H1 (cell line): ENCODE measurements around the gene DSCAM. TPM values are rescaled to one million over a fixed set of nuclear protein-coding genes. Genes with fewer than 3 reads are reported as not detected.

Experiments
- CTCF ChIA-PET: fragments of 300-600 bp; sonication (Branson Sonifier 250); formaldehyde crosslinking; loops from one replicate; lab custom pipeline; 2021; ENCODE audit not compliant: partially characterized antibody; lab: Charles Lee
- POLR2A ChIA-PET: fragments of 300-600 bp; sonication (Branson Sonifier 250); formaldehyde crosslinking; loops from one replicate; lab custom pipeline; 2021; ENCODE audit warnings: inconsistent platforms; ENCODE audit not compliant: partially characterized antibody; lab: Charles Lee
- DNase-seq, 2 experiments: peaks; one replicate each; pipeline versions ENCODE4 v3.0.0 to v3.0.0-alpha.2; 2010 to 2022; ENCODE audit warnings: low spot score in 2 of 2, low read depth in 1 of 2, mixed read lengths in 1 of 2
- FAIRE-seq: peaks from 2 replicates; lab custom pipeline; 2011; peaks lifted over from hg19 to GRCh38; lab: Jason Lieb, UNC
- H2AFZ ChIP-seq: 2 replicates; pipeline ENCODE4 v1.8.1; 2012; ENCODE audit warnings: low read length, inconsistent platforms
- H2AK5ac ChIP-seq: 2 replicates; pipeline ENCODE4 v1.6.1; 2013; ENCODE audit warnings: low read depth, low read length
- H2BK120ac ChIP-seq: replicated peaks from 2 replicates; pipeline ENCODE3; 2013; ENCODE audit warnings: low read depth, low read length, inconsistent platforms
- H2BK12ac ChIP-seq: 2 replicates; pipeline ENCODE4 v1.6.1; 2013; ENCODE audit warnings: low read depth, low read length
- H2BK15ac ChIP-seq: 2 replicates; pipeline ENCODE4 v1.6.1; 2013; ENCODE audit warnings: low read length
- H2BK20ac ChIP-seq: 2 replicates; pipeline ENCODE4 v1.6.1; 2013; ENCODE audit warnings: low read length
- H2BK5ac ChIP-seq: 2 replicates; pipeline ENCODE4 v1.6.1; 2013; ENCODE audit warnings: low read depth, low read length
- H3K14ac ChIP-seq: 2 replicates; pipeline ENCODE4 v1.6.1; 2013; ENCODE audit warnings: inconsistent platforms; ENCODE audit not compliant: insufficient read length
- H3K18ac ChIP-seq: 2 replicates; pipeline ENCODE4 v1.6.1; 2013; ENCODE audit warnings: low read length; ENCODE audit errors: extremely low read depth
- H3K23ac ChIP-seq: 2 replicates; pipeline ENCODE4 v1.6.1; 2013; ENCODE audit warnings: inconsistent platforms; ENCODE audit not compliant: insufficient read length
- H3K23me2 ChIP-seq: 2 replicates; pipeline ENCODE4 v1.6.1; 2013; ENCODE audit warnings: low read depth, low read length
- H3K27ac ChIP-seq: 2 replicates; pipeline ENCODE4 v1.6.1; 2011; ENCODE audit warnings: low read depth, low read length, inconsistent platforms
- H3K27me3 ChIP-seq, 4 experiments: replicated peaks in 1 of 4; 1 replicate in 1 of 4; 2 replicates in 3 of 4; pipeline versions ENCODE4 v1.6.1 to v1.8.1; 2011 to 2013; ENCODE audit warnings: low read length in 3 of 4, mild to moderate bottlenecking in 3 of 4, inconsistent platforms in 2 of 4, mixed read lengths in 2 of 4, moderate library complexity in 1 of 4; ENCODE audit not compliant: control insufficient read depth in 3 of 4, insufficient read depth in 3 of 4; ENCODE audit errors: extremely low read depth in 1 of 4
- H3K36me3 ChIP-seq, 4 experiments: 2 replicates each; pipeline versions ENCODE4 v1.6.1 to v1.8.1; 2011 to 2013; ENCODE audit warnings: mild to moderate bottlenecking in 4 of 4, low read length in 3 of 4, moderate library complexity in 2 of 4, control low read depth in 1 of 4, inconsistent platforms in 1 of 4; ENCODE audit not compliant: insufficient read depth in 4 of 4, control insufficient read depth in 2 of 4
- H3K4ac ChIP-seq: replicated peaks from 2 replicates; pipeline ENCODE3; 2013; ENCODE audit warnings: low read length, low read depth, mixed read lengths, inconsistent platforms; ENCODE audit not compliant: insufficient read length
- H3K4me1 ChIP-seq, 4 experiments: replicated peaks in 1 of 4; 1 replicate in 1 of 4; 2 replicates in 3 of 4; pipeline versions ENCODE4 v1.6.1 to v1.8.1; 2011 to 2013; ENCODE audit warnings: low read length in 3 of 4, inconsistent platforms in 2 of 4, mixed read lengths in 1 of 4; ENCODE audit not compliant: insufficient read depth in 4 of 4, control insufficient read depth in 3 of 4
- H3K4me2 ChIP-seq, 2 experiments: 2 replicates each; pipeline versions ENCODE4 v1.6.1 to v1.8.1; 2011 to 2013; ENCODE audit warnings: low read depth in 2 of 2, low read length in 2 of 2, control low read depth in 1 of 2, inconsistent platforms in 1 of 2, mild to moderate bottlenecking in 1 of 2; ENCODE audit not compliant: insufficient read depth in 1 of 2
- H3K4me3 ChIP-seq, 4 experiments: fragments of 200-600, 300-600 bp in 1 of 4; sonication (generic), shearing (Covaris generic), sonication (Bioruptor Twin) in 1 of 4; 2 replicates each; pipeline versions ENCODE4 v1.5.1 to v1.8.1; 2011 to 2016; ENCODE audit warnings: low read length in 4 of 4, low read depth in 3 of 4, control low read depth in 2 of 4, inconsistent platforms in 2 of 4, mild to moderate bottlenecking in 2 of 4, mixed read lengths in 1 of 4, moderate library complexity in 1 of 4; ENCODE audit not compliant: insufficient read depth in 2 of 4; ENCODE audit errors: extremely low read depth in 1 of 4
- H3K56ac ChIP-seq: replicated peaks from 2 replicates; pipeline ENCODE3; 2013; ENCODE audit warnings: low read depth, mild to moderate bottlenecking, mixed read lengths, low read length, inconsistent platforms; ENCODE audit not compliant: insufficient read length
- H3K79me1 ChIP-seq: 2 replicates; pipeline ENCODE4 v1.6.1; 2013; ENCODE audit warnings: low read depth, low read length, control low read depth
- H3K79me2 ChIP-seq, 2 experiments: 2 replicates each; pipeline versions ENCODE4 v1.6.1 to v1.8.1; 2012 to 2013; ENCODE audit warnings: low read length in 2 of 2, mild to moderate bottlenecking in 2 of 2, inconsistent platforms in 1 of 2; ENCODE audit not compliant: insufficient read depth in 2 of 2, control insufficient read depth in 1 of 2
- H3K9ac ChIP-seq, 4 experiments: replicated peaks in 1 of 4; 1 replicate in 1 of 4; 2 replicates in 3 of 4; pipeline versions ENCODE4 v1.6.1 to v1.8.1; 2011 to 2013; ENCODE audit warnings: low read depth in 3 of 4, low read length in 3 of 4, control low read depth in 2 of 4, mild to moderate bottlenecking in 2 of 4, moderate library complexity in 2 of 4, inconsistent platforms in 1 of 4; ENCODE audit errors: extremely low read depth in 1 of 4
- H3K9me3 ChIP-seq, 2 experiments: 2 replicates each; pipeline versions ENCODE4 v1.6.1 to v1.8.1; 2012 to 2013; ENCODE audit warnings: mild to moderate bottlenecking in 2 of 2, moderate library complexity in 2 of 2, control low read depth in 1 of 2, inconsistent platforms in 1 of 2, low read depth in 1 of 2, low read length in 1 of 2, mixed read lengths in 1 of 2; ENCODE audit not compliant: insufficient read depth in 2 of 2
- H4K20me1 ChIP-seq, 2 experiments: replicated peaks in 1 of 2; 2 replicates each; pipeline versions ENCODE3 to v1.8.1; 2011 to 2013; ENCODE audit warnings: inconsistent platforms in 2 of 2, low read length in 2 of 2, mild to moderate bottlenecking in 1 of 2; ENCODE audit not compliant: insufficient read depth in 2 of 2, control insufficient read depth in 1 of 2
- H4K5ac ChIP-seq: 2 replicates; pipeline ENCODE4 v1.6.1; 2013; ENCODE audit warnings: low read length, low read depth, mixed read lengths, inconsistent platforms; ENCODE audit not compliant: insufficient read length
- H4K8ac ChIP-seq: 2 replicates; pipeline ENCODE4 v1.8.0; 2013; ENCODE audit warnings: mild to moderate bottlenecking, moderate library complexity, low read length, inconsistent platforms; ENCODE audit not compliant: insufficient read depth; ENCODE audit errors: extremely low read depth
- H4K91ac ChIP-seq: replicated peaks from 2 replicates; pipeline ENCODE3; 2013; ENCODE audit warnings: low read length, mixed read lengths, inconsistent platforms; ENCODE audit not compliant: insufficient read length
- RXRA ChIP-seq: IDR thresholded peaks from 2 replicates; pipeline ENCODE4 v1.6.1; 2011; ENCODE audit warnings: low read depth, mild to moderate bottlenecking, low read length, moderate library complexity; ENCODE audit not compliant: insufficient read depth
- WGBS, 2 experiments: shearing (Covaris generic) in 1 of 2; methylation state at CpG; one replicate each; pipeline versions ENCODE4 v1.1.6 to v1.1.7; 2013 to 2015; ENCODE audit warnings: low lambda C conversion rate in 2 of 2, mixed read lengths in 2 of 2, inconsistent platforms in 1 of 2, low coverage in 1 of 2, missing lambda C conversion rate in 1 of 2; ENCODE audit not compliant: insufficient replicate concordance in 2 of 2, insufficient coverage in 1 of 2, insufficient read length in 1 of 2; ENCODE audit errors: extremely low coverage in 1 of 2, missing lambda C conversion rate in 1 of 2; 5-methylcytosine and 5-hydroxymethylcytosine counted together
- polyA plus RNA-seq, 7 experiments: library from polyadenylated mRNA; depleted of rRNA in 3 of 7; stranded (reverse) in 5 of 7; unstranded in 2 of 7; fragments of >200 nt in 5 of 7; fragments of 200-250 nt in 2 of 7; gene quantifications; 1 replicate in 5 of 7; 2 replicates in 1 of 7; 4 replicates in 1 of 7; pipeline versions ENCODE4 v1.2.1 to v1.2.3, GENCODE V29; 2011 to 2013; ENCODE audit warnings: missing spikeins in 2 of 7, mixed read lengths in 2 of 7
- total RNA-seq: library from RNA; stranded (reverse); fragmentation: NEBNext Ultra II Directional; extraction: Animal tissue kit (Norgen Biotek cat#: 25700); gene quantifications from 2 replicates; pipeline ENCODE4 v1.2.1, GENCODE V29; 2021

DSCAM gene
- total and polyA plus RNA-seq, 2 of the 8 experiments (the other 6 are each of a cell fraction or from before 2014, with no cell fraction given) = 0.02 to 0.15 TPM

DNA sequence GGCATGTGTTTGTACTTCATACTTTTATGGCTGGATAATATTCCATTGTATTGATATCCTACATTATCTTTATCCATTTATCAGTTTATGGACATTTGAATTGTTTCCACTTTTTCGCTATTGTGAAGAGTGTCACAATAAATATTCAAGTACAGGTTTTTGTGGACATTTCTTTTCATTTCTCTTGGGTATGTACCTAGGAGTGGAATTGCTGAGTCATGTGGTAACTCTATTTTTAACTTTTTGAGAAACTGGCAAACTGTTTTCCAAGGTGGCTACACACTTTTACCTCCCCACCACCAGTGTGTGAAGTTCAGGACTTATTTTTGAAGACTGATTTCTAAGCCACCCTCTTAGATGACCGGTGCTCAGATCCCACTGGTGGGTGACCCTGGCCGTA is 39.0 kb upstream of the DSCAM start:
- ChIA-PET POLR2A (no interaction called here), CTCF (no interaction called here)
- Histone ChIP-seq H4K8ac (no peak overlapping the region), H3K4ac (no peak overlapping the region), H2BK120ac (no peak overlapping the region), H3K18ac (no peak overlapping the region), H4K5ac (no peak overlapping the region), H2BK15ac (no peak overlapping the region), H3K9ac (no peak overlapping the region), H3K27ac (no peak overlapping the region), H3K4me1 (no peaks in the 10 kb centered on the region), H2BK12ac (no peak overlapping the region), H3K79me1 (no peaks in the 10 kb centered on the region), H3K79me2 (no peaks in the 10 kb centered on the region), H3K4me2 (no peak overlapping the region), H3K9me3 (no peaks in the 10 kb centered on the region), H4K91ac (no peak overlapping the region), H2AK5ac (no peak overlapping the region), H3K14ac (no peak overlapping the region), H2AFZ (no peak overlapping the region), H3K23me2 (no peaks in the 10 kb centered on the region), H4K20me1 (no peaks in the 10 kb centered on the region), H3K27me3 (no peaks in the 10 kb centered on the region), H2BK5ac (no peak overlapping the region), H2BK20ac (no peak overlapping the region), H3K36me3 (no peaks in the 10 kb centered on the region), H3K56ac (no peak overlapping the region), H3K23ac (no peak overlapping the region), H3K4me3 (no peak overlapping the region)
- FAIRE-seq = no peak
- no peak for TF ChIP-seq RXRA
- no peak for DNase-seq
- WGBS, 2 experiments = 88% methylated on average over 3 of the region's 3 CpGs; no CpG with 5 or more reads in 1 of the 2 experiments
